Activated CD4-positive, alpha-beta T cell treated with anti-CD3 and anti-CD28 coated beads, Interleukin-2, amount 50 U/mL, for 4 hours (primary cell): ENCODE measurements around the gene SLCO2A1.

Experiments
- DNase-seq, 2 experiments: peaks; one replicate each; pipeline ENCODE4 v3.0.0-alpha.2; 2020

Gene SLCO2A1

DNA sequence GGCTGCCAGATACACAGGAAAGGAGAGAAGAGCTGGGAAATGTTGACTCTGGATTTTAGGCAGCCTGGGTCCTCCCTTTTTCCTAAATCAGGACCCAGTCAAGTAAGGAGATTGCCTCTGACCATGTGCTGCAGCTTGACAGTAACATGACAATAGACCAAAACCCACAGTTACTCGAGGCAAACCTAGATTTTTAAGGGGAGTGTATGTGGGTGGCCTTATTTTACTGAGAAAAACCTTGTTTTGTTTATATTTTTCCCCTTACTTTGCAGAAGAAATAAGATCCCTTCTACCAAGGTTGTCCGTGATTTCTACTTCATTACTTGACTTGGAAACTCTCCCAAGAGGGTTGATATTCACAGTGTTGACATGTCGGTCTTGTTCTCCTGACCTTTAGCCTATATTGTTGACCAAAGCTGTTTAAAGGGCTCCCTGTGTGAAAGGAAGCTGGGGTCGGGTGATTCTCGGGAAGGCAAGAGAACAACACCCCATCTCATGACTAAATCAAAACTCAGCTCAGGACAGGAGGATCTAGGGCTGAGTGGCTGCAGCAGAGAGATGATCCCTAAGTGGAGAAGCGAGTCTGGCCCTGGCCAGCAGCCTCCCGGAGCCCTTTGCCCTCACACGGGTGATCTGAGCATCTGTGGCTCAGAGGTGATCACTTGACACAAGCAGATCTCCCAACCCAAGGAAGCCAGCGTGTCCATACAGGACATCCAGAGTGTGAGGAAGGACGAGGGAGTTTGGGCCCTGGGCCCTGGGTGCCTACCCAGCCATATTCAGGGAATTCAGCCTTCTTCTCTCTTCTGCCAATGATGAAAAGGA, 31.0 kb upstream of the SLCO2A1 start:
- no peak for DNase-seq

GRCh38 chr3:134059671-134060560, 30.2 kb upstream of the SLCO2A1 start:
- DNase-seq, result no peak

DNA sequence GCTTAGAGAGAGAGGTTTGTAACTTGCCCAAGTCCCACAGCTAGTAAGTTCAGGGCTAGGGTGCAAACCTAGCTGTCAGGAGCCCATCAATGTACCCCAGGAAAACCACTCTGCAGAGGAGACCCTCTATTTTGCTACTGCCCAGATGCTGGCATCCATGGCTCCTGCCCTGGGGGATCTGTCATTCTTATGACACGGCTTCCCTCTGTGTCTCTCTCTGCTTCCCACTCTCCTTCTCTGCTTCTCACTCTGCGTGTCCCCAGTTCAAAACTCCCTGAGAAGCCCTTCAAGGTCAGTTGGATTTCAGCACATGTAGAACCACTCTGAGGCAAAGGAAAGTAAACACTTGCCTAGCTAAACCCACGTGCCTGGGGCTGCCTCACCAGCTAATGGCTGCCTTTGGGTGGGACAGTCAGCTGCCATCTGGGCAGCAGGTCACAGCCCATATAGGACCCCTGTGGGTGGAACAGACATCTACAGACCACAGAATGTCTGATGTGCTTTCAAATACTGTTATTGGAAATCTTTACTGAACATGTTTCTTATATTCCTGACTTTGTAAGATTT, 29.4 kb upstream of the SLCO2A1 start:
- no peak for DNase-seq

DNA sequence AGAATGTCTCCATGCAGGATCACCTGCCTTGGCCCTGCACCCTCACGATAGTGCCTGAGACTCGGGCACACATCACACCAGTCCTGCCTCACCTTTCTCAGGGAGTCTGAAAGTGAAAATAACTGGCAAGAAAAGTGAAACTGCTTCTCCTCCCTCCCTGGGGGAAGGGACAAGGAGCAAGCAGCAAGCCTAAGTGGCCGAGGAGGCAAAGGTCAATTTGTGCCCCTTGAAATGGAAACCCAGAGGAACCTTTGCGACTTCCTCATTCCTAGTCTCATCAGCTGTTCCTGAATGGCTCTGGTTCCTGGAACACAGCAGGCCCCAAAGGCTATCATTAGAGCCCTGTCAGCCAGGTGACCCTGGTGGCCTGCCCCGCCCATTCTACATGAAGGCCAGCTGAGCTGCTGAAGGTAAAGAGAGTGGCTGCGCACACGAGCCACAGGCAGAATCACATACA, 28.0 kb upstream of the SLCO2A1 start:
- DNase-seq, result no peak

- DNase-seq, result no peak
Observed at GRCh38 chr3:134057006-134057653, 27.4 kb upstream of the SLCO2A1 start.

GRCh38 chr3:134056464-134056891, 26.8 kb upstream of the SLCO2A1 start:
- no peak for DNase-seq

DNA sequence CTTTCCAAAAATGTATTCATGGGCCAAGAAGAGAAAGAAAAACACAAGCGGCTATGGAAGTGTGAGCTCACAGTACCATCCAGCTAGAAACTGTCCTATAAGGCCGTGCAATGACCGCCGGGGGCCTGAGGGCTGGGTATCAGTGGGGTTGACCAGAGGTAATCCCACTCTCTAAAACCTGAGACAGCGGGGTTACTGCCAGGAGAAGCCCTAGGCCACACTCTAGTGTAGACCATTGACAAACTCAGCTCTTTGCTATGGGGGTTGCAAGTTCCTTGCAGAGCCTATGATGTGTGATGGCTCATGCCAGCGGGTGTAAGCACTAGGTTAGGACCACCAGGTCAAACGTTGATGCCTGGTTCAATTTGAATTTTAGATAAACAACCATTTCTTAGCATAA, 25.9 kb upstream of the SLCO2A1 start:
- no peak for DNase-seq

- no peak for DNase-seq
Observed at GRCh38 chr3:134054881-134055280, 25.2 kb upstream of the SLCO2A1 start.

GRCh38 chr3:134054231-134054630, 24.5 kb upstream of the SLCO2A1 start:
- DNase-seq, result no peak

DNA sequence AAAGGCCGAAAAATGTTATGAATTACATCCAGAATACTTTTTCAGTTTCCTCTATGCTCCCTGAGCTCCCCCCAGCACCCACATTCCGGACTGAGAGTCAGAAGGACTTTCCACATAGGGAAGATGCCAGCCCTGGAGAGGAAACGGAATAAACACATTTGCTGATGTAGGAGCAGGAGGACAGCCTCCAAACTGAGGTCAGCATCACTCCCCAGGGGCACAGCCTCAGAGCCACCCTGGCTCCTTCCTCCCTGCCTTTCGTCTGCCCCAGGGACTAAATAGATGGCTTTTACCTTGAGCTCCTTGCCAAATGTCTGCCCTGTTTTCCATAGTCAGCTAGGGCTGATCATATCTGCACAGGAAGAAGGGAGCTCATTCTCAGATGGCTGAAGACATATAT, 22.6 kb upstream of the SLCO2A1 start:
- no peak for DNase-seq

GRCh38 chr3:134049676-134050075, 20.0 kb upstream of the SLCO2A1 start:
- DNase-seq, result no peak

DNA sequence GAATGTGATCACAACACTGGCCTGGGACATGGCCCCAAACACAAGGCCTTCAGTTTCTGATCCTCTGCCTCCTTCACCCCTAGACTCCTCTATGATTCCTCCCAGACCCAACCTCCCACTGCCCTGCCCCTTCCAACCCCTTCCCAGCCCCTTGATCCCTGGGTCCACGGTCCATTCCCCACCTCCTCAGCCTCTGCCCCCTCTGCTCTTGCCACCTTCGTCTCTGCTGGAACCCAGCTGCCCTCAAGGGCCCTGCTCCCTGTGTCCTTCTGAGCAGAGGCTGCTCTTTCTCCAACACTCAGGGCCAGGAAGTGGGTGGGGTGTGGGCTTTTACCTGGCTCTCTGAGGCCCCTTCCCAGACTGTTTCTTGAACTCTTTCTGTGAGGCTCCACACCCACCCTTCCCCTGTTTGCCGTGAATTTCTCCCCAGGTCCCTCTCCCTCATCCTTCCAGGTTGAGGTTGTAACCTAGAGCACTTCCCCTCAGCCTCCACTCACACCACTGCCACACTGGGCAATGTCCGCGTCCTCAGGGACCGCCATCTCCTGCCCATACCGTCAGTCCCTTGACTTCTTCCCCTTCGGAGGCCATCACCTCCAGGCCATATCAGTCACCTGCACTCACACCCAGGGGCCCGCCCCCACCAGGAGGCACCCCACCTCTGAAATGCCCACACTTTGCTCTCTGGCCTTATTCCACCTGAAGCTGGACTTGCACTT, 18.7 kb upstream of the SLCO2A1 start:
- DNase-seq, result no peak

DNA sequence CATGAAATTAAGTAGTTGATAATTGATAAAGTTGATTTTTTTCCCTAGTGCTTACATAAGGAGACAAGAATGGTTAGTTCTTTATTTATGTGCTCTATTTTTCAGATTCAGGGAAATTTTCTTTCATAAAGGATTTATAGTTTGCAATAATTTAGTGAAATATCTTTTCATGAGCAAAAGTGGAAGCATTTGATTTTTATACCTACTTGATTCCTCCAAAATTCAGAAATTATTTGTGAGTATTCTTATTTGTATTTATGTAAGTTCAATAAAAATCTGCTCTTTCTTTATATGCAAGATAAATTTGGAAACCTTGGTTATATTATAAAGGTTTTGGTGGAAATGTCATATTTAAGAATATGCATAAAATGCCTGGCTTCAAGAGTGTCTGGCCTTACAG, 14.7 kb upstream of the SLCO2A1 start:
- DNase-seq, result no peak

- DNase-seq, result no peak
Observed at GRCh38 chr3:134040066-134040465, 10.3 kb upstream of the SLCO2A1 start.

- DNase-seq, result no peak
Observed at GRCh38 chr3:134039161-134039862, 9.6 kb upstream of the SLCO2A1 start.

- DNase-seq, result no peak
Observed at GRCh38 chr3:134038716-134039115, 9.0 kb upstream of the SLCO2A1 start.

DNA sequence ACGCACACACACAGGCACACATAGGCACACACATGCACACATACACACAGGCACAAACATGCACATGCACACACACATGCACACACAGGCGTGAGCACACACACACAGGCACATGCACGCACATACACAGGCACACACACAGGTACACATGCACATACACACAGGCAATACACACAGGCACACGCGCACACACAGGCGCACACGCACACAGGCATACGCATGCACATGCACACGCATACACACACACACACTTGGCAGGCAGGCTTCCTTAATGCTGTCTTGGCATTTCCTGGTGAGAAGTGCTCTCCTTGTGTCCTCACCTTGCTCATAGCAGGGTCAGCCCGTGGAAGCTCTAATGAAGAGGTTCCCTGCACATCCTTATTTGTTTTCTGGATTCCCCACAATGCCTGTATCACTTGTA, 8.4 kb upstream of the SLCO2A1 start:
- no peak for DNase-seq

DNA sequence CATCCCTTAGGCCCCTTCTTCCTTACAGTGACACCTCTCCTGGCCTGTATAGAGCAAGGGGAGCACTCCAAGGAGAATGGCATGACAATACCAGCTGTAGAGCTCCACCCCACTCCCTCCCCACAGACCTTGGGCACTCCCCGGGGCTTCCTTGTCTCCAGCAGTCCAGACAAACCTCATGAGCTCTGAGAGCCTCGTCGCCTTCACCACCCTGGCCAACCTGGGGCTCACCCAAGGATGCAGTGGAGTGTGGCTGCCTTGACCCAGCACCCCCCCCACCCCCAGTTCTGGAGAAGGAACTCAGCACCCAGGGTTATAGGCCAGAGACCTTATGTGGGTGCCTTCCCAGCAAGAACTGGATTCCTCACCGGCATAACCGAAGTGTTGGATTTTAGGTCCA, 7.4 kb upstream of the SLCO2A1 start:
- DNase-seq, result no peak

DNA sequence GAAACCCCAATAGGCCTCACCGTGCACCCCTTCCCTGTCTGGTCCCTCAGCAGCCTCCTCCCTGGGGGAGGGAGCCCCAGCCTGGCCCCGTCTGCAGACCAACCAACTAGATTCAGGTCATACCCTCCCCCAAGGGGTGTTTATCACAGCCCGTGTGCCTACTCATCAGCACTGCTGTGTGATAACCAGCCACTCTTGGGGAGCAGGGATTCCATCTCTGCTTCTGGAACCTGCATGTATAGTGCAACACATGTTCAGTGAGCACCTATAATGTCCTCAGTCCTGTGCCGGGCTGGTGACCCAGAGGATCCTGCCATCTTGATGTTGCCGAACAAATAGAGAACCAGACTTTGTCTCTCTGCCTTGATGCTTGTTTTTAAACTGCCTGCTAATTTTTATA, 6.6 kb upstream of the SLCO2A1 start:
- DNase-seq, result no peak

GRCh38 chr3:134035836-134036235, 6.1 kb upstream of the SLCO2A1 start:
- no peak for DNase-seq

DNA sequence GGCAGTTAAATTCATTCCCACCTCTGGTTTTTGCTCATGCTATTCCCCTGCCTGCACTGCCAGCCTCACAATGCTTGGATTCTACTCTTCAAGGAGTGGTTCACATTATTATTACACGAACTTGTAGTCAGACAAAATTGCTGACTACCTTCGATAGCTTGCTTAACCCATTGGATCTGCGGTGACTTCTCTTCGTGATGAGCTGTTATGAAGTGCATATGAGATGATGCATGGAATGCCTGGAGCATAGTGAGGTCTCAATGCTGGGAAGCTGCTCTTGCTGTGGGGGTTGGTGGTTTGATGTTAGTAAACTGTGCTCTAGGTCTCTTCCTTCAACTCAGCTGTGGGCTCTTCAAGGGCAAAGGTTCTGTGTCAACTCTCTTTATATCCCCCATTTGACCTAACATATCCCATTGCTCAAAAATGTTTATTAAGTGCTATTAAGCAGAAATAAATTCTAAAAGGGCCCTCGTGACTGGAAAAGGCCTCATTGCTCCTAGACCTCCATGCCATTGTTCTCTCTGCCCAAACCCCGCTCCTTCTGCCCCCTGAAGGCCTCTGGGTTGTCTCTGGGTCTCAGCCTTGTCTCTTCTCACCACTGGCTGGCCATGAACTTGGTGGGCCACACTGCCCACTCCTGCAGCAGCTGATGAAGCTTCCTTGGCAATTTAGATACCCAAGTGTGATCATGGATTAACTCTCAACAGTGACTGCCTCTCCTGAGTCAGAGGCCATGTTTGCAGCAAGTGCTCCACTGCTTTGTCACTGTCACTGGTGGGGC, 4.5 kb upstream of the SLCO2A1 start:
- DNase-seq, result no peak
